Measurements from ENCODE around the gene EIF3K.

DNA sequence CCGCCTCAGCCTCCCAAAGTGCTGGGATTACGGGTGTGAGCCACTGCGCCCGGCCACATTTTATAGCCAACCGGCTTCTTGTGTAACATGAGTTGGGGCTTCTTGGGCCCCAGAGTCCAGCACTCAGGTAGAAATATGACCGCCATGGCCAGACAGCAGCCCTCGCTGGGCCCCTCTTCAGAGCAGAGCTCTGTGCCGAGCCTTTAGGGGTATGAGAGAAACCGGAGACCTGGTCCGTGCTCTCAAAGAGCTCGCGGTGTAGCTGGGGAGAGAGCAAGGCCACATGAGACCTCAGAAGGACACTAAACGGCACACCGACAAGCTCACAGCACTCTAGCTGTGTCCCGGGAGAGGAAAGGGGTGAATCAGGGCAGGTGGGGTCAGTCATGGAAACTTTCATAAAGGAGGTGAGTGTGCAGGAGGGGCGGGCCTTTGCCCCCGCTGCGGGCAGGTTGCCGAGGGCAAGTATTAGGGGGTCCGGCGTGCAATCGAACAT lies 44.2 kb downstream of the EIF3K start:
- TF ChIP-seq, protein P1, sequence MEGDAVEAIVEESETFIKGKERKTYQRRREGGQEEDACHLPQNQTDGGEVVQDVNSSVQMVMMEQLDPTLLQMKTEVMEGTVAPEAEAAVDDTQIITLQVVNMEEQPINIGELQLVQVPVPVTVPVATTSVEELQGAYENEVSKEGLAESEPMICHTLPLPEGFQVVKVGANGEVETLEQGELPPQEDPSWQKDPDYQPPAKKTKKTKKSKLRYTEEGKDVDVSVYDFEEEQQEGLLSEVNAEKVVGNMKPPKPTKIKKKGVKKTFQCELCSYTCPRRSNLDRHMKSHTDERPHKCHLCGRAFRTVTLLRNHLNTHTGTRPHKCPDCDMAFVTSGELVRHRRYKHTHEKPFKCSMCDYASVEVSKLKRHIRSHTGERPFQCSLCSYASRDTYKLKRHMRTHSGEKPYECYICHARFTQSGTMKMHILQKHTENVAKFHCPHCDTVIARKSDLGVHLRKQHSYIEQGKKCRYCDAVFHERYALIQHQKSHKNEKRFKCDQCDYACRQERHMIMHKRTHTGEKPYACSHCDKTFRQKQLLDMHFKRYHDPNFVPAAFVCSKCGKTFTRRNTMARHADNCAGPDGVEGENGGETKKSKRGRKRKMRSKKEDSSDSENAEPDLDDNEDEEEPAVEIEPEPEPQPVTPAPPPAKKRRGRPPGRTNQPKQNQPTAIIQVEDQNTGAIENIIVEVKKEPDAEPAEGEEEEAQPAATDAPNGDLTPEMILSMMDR (IDR thresholded peaks at IDR 0.05) = no peak
- no peak for TF ChIP-seq POLR2A (IDR thresholded peaks at IDR 0.05; ENCODE audit: low read depth)

Data from esophagus muscularis mucosa (tissue), 3 donors.